ENCODE results near the gene TAS2R5. TPM values are rescaled to one million over a fixed set of nuclear protein-coding genes. Genes with fewer than 3 reads are reported as not detected.

Gene TAS2R5, protein sequence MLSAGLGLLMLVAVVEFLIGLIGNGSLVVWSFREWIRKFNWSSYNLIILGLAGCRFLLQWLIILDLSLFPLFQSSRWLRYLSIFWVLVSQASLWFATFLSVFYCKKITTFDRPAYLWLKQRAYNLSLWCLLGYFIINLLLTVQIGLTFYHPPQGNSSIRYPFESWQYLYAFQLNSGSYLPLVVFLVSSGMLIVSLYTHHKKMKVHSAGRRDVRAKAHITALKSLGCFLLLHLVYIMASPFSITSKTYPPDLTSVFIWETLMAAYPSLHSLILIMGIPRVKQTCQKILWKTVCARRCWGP
- 3.9 and 4.7 TPM in 2 replicates for total RNA-seq (ENCODE audit: low replicate concordance)

DNA sequence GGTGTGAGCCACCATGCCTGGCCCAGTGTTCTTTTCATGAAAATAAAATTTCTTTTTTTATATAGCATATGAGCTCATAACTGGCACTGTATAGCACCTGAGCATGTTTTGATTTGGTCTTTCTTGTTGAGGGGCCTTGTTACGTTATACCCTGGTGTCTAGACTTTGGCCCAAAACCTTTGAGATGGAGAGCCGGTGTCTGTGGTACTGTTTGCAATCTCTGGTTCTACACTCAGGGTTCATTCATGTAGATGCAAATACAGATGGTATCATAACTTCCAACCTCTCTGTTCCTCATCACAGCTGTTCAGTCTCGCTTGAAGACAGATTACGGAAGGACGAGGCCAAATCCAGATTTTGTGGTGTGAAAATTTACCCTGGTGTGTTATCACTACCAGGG is at the start of gene TAS2R5:
TAS2R5 (plus strand) TSS at position 301 of the 400 bp plus-strand sequence. CDS start 145 bp downstream, outside the sequence.
- H3K4me3 ChIP-seq = no peak within 1 kb of the TSS
- H4K20me1 ChIP-seq (ENCODE audit: low read depth) = no peaks in the 10 kb centered on the region
- H3K27ac ChIP-seq = no peak within 1 kb of the TSS
- H3K36me3 Mint-ChIP-seq = peaks cover 4% of the 10 kb centered on the region
- no peak within 1 kb of the TSS for H3K4me2 ChIP-seq
- H3K36me3 ChIP-seq = no peaks in the 10 kb centered on the region
- TF ChIP-seq, protein P1, sequence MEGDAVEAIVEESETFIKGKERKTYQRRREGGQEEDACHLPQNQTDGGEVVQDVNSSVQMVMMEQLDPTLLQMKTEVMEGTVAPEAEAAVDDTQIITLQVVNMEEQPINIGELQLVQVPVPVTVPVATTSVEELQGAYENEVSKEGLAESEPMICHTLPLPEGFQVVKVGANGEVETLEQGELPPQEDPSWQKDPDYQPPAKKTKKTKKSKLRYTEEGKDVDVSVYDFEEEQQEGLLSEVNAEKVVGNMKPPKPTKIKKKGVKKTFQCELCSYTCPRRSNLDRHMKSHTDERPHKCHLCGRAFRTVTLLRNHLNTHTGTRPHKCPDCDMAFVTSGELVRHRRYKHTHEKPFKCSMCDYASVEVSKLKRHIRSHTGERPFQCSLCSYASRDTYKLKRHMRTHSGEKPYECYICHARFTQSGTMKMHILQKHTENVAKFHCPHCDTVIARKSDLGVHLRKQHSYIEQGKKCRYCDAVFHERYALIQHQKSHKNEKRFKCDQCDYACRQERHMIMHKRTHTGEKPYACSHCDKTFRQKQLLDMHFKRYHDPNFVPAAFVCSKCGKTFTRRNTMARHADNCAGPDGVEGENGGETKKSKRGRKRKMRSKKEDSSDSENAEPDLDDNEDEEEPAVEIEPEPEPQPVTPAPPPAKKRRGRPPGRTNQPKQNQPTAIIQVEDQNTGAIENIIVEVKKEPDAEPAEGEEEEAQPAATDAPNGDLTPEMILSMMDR (IDR thresholded peaks at IDR 0.05) = no peak
- TF ChIP-seq EZH2 (IDR thresholded peaks at IDR 0.05) = no peak
- no peak for TF ChIP-seq EZH2phosphoT487 (IDR thresholded peaks at IDR 0.05)
- no peak within 1 kb of the TSS for H3K9ac ChIP-seq
- no peak within 1 kb of the TSS for H3K27ac Mint-ChIP-seq
- no peak for DNase-seq (ENCODE audit: low spot score)
- H3K79me2 ChIP-seq (ENCODE audit: low read depth) = no peaks in the 10 kb centered on the region
- no peaks in the 10 kb centered on the region for H3K4me1 ChIP-seq
- no peaks in the 10 kb centered on the region for H3K9me3 ChIP-seq (ENCODE audit: low read depth)
- no peaks in the 10 kb centered on the region for H3K9me3 Mint-ChIP-seq
- no peaks in the 10 kb centered on the region for H3K27me3 ChIP-seq
- no peak within 1 kb of the TSS for H2AFZ ChIP-seq (replicated peaks)
- H3F3A ChIP-seq (ENCODE audit: low read depth) = no peaks in the 10 kb centered on the region
- H3K27me3 Mint-ChIP-seq (ENCODE audit: insufficient read depth, low read depth) = no peaks in the 10 kb centered on the region
- no peak within 1 kb of the TSS for H3K4me3 Mint-ChIP-seq
- H3K4me1 Mint-ChIP-seq = no peaks in the 10 kb centered on the region

DNA sequence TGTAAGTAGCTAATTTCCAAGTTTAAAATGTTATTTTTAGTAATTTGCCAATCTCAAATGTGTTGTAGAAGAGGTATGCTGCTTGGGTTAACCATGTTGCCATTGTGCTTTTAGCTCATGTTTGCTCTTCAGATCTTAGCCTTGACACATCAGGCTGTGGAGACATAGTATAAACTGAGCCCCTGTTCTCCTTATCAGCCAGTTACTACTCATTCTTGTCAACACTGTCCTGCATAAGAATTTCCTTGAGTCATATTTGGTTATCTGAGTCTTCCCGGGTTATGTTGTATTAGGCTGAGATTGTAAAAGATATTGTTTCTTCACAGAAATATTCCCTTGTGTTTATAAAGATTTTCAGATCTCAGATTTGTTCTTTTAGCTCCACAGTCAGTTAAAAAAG is 47.8 kb upstream of the TAS2R5 start:
- H3K4me1 ChIP-seq = peaks cover 8% of the 10 kb centered on the region
- peaks cover 42% of the 10 kb centered on the region for H3K36me3 ChIP-seq
- H3K4me1 Mint-ChIP-seq = peaks cover 13% of the 10 kb centered on the region
- no peaks in the 10 kb centered on the region for H3K9me3 ChIP-seq (ENCODE audit: low read depth)
- H3K4me3 Mint-ChIP-seq = no peak overlapping the region
- H3K4me3 ChIP-seq = no peak overlapping the region
- no peaks in the 10 kb centered on the region for H3K27me3 ChIP-seq
- no peaks in the 10 kb centered on the region for H4K20me1 ChIP-seq (ENCODE audit: low read depth)
- H3K27ac ChIP-seq = no peak overlapping the region
- DNase-seq (ENCODE audit: low spot score) = no peak
- H3K9ac ChIP-seq = no peak overlapping the region
- peaks cover 2% of the 10 kb centered on the region for H3K27me3 Mint-ChIP-seq (ENCODE audit: insufficient read depth, low read depth)
- H3K27ac Mint-ChIP-seq = no peak overlapping the region
- TF ChIP-seq EZH2 (IDR thresholded peaks at IDR 0.05) = no peak
- TF ChIP-seq, protein P1 (IDR thresholded peaks at IDR 0.05) = no peak
- TF ChIP-seq EZH2phosphoT487 (IDR thresholded peaks at IDR 0.05) = no peak
- H3K79me2 ChIP-seq (ENCODE audit: low read depth) = peaks cover 45% of the 10 kb centered on the region
- no peak overlapping the region for H2AFZ ChIP-seq (replicated peaks)
- H3K4me2 ChIP-seq = no peak overlapping the region
- no peaks in the 10 kb centered on the region for H3K9me3 Mint-ChIP-seq
- H3K36me3 Mint-ChIP-seq = peaks cover 30% of the 10 kb centered on the region
- H3F3A ChIP-seq (ENCODE audit: low read depth) = no peaks in the 10 kb centered on the region

DNA sequence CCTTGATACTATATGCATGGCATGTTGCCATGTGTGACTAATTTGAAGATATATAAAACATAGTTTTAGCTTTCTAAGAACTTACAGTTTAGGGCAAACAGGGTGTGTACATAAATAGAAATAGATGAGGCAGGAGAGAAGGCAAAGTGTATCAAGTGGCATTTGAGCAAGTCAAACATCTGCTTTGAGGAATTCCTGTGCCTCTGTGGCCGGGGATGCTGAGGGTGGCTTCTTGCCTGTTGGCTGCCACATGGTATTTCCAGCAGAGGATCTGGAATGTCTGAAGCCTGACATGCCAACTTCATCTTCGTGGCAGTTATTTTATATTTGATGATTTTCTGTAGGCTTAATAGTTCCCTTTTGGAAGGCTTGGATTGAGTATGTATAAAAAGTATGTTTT is 45.9 kb upstream of the TAS2R5 start:
- H3K9ac ChIP-seq = no peak overlapping the region
- H3K9me3 ChIP-seq (ENCODE audit: low read depth) = no peaks in the 10 kb centered on the region
- H3K9me3 Mint-ChIP-seq = no peaks in the 10 kb centered on the region
- H3K36me3 Mint-ChIP-seq = peaks cover 36% of the 10 kb centered on the region
- TF ChIP-seq EZH2phosphoT487 (IDR thresholded peaks at IDR 0.05) (no peak), EZH2 (IDR thresholded peaks at IDR 0.05) (no peak)
- TF ChIP-seq, protein P1 (IDR thresholded peaks at IDR 0.05) = no peak
- peaks cover 35% of the 10 kb centered on the region for H3K79me2 ChIP-seq (ENCODE audit: low read depth)
- H3K27ac Mint-ChIP-seq = no peak overlapping the region
- H3K36me3 ChIP-seq = peaks cover 55% of the 10 kb centered on the region
- no peak overlapping the region for H2AFZ ChIP-seq (replicated peaks)
- H3K27me3 Mint-ChIP-seq (ENCODE audit: insufficient read depth, low read depth) = no peaks in the 10 kb centered on the region
- H3K4me2 ChIP-seq = no peak overlapping the region
- no peak for DNase-seq (ENCODE audit: low spot score)
- peaks cover 9% of the 10 kb centered on the region for H3K4me1 Mint-ChIP-seq
- no peaks in the 10 kb centered on the region for H4K20me1 ChIP-seq (ENCODE audit: low read depth)
- H3K4me3 Mint-ChIP-seq = no peak overlapping the region
- no peaks in the 10 kb centered on the region for H3F3A ChIP-seq (ENCODE audit: low read depth)
- no peak overlapping the region for H3K27ac ChIP-seq
- H3K4me3 ChIP-seq = no peak overlapping the region
- H3K4me1 ChIP-seq = peaks cover 6% of the 10 kb centered on the region
- no peaks in the 10 kb centered on the region for H3K27me3 ChIP-seq

All from neural progenitor cell (in vitro differentiated cells).